HEK293 (cell line): Measurements from ENCODE around the gene RRBP1.

Experiments
- CTCF ChIA-PET: fragments of 350-600 bp; formaldehyde crosslinking; extraction: SDS; loops from one replicate; lab custom pipeline; 2021; ENCODE audit warnings: antibody characterized with exemption; lab: Yijun Ruan, JAX
- POLR2A ChIA-PET: fragments of 300-600 bp; formaldehyde crosslinking; extraction: SDS; loops from one replicate; lab custom pipeline; 2020; ENCODE audit warnings: antibody characterized with exemption, inconsistent platforms; lab: Yijun Ruan, JAX
- H3K27ac ChIP-seq: fragments of 200-500 bp; sonication (Bioruptor generic); 2 replicates; pipeline ENCODE4 v1.5.1; 2014; ENCODE audit warnings: low read depth, low read length, control low read depth, inconsistent platforms; ENCODE audit errors: extremely low read depth
- H3K36me3 ChIP-seq, 2 experiments: fragments of 200-500 bp in 1 of 2; sonication (Bioruptor generic) in 1 of 2; 1 replicate in 1 of 2; 2 replicates in 1 of 2; pipeline ENCODE4 v1.5.1; 2014 to 2017; ENCODE audit warnings: inconsistent platforms in 2 of 2, low read length in 2 of 2; ENCODE audit not compliant: control insufficient read depth in 2 of 2, insufficient read depth in 1 of 2
- H3K4me1 ChIP-seq: fragments of 200-500 bp; sonication (Bioruptor generic); 2 replicates; pipeline ENCODE4 v1.5.1; 2014; ENCODE audit warnings: mild to moderate bottlenecking, low read length, inconsistent platforms; ENCODE audit not compliant: control insufficient read depth, insufficient read depth
- H3K4me3 ChIP-seq: 2 replicates; pipeline ENCODE4 v1.5.1; 2011; ENCODE audit warnings: low read depth, mild to moderate bottlenecking, control low read depth, low read length, moderate library complexity
- H3K9me3 ChIP-seq: fragments of 200-500 bp; sonication (Bioruptor generic); 2 replicates; pipeline ENCODE4 v1.5.1; 2014; ENCODE audit warnings: low read depth, low read length, inconsistent platforms; ENCODE audit not compliant: control insufficient read depth, insufficient read depth
- GLI2 ChIP-seq: fragments of 450-650 bp; formaldehyde crosslinking; IDR thresholded peaks from 2 replicates; pipeline ENCODE4; 2017; ENCODE audit warnings: missing biosample characterization, missing genetic modification characterization, low read depth, borderline replicate concordance
- KLF7 ChIP-seq: fragments of 450-650 bp; formaldehyde crosslinking; IDR thresholded peaks from 2 replicates; pipeline ENCODE4 v1.5.1; 2016; ENCODE audit warnings: missing biosample characterization, missing genetic modification characterization, borderline replicate concordance
- REPIN1 ChIP-seq: fragments of 450-650 bp; formaldehyde crosslinking; IDR thresholded peaks from 2 replicates; pipeline ENCODE4 v1.5.1; 2017; ENCODE audit warnings: missing biosample characterization, missing genetic modification characterization, low read depth
- SP7 ChIP-seq: fragments of 450-650 bp; formaldehyde crosslinking; IDR thresholded peaks from 2 replicates; pipeline ENCODE4 v1.5.1; 2016; ENCODE audit warnings: missing biosample characterization, missing genetic modification characterization
- ZFHX2 ChIP-seq: fragments of 450-650 bp; formaldehyde crosslinking; conservative IDR thresholded peaks from 2 replicates; pipeline ENCODE4 v1.5.1; 2016; ENCODE audit warnings: missing biosample characterization, missing genetic modification characterization
- ZNF10 ChIP-seq: fragments of 450-650 bp; formaldehyde crosslinking; IDR thresholded peaks from 2 replicates; pipeline ENCODE4 v1.5.1; 2017; ENCODE audit warnings: missing biosample characterization, missing genetic modification characterization
- ZNF112 ChIP-seq: fragments of 450-650 bp; formaldehyde crosslinking; IDR thresholded peaks from 2 replicates; pipeline ENCODE4 v1.5.0; 2017; ENCODE audit warnings: missing biosample characterization, missing genetic modification characterization
- ZNF221 ChIP-seq: fragments of 450-650 bp; formaldehyde crosslinking; IDR thresholded peaks from 2 replicates; pipeline ENCODE4 v1.5.1; 2017; ENCODE audit warnings: missing biosample characterization, missing genetic modification characterization, borderline replicate concordance
- ZNF324 ChIP-seq: fragments of 450-650 bp; formaldehyde crosslinking; IDR thresholded peaks from 2 replicates; pipeline ENCODE4 v1.5.1; 2016; ENCODE audit warnings: missing biosample characterization, missing genetic modification characterization
- ZNF366 ChIP-seq: fragments of 450-650 bp; formaldehyde crosslinking; conservative IDR thresholded peaks from 2 replicates; pipeline ENCODE4 v1.5.1; 2016; ENCODE audit warnings: missing biosample characterization, missing genetic modification characterization
- ZNF37A ChIP-seq: fragments of 450-650 bp; IDR thresholded peaks from 2 replicates; pipeline ENCODE4 v1.5.1; 2018; ENCODE audit warnings: missing biosample characterization, missing genetic modification characterization
- ZNF416 ChIP-seq: fragments of 450-650 bp; formaldehyde crosslinking; IDR thresholded peaks from 2 replicates; pipeline ENCODE4 v1.5.1; 2016; ENCODE audit warnings: missing biosample characterization, missing genetic modification characterization
- ZNF585B ChIP-seq: fragments of 450-650 bp; formaldehyde crosslinking; IDR thresholded peaks from 2 replicates; pipeline ENCODE4 v1.5.1; 2016; ENCODE audit warnings: missing biosample characterization, missing genetic modification characterization
- ZNF600 ChIP-seq: fragments of 450-650 bp; formaldehyde crosslinking; IDR thresholded peaks from 2 replicates; pipeline ENCODE4 v1.5.1; 2016; ENCODE audit warnings: missing biosample characterization, missing genetic modification characterization
- ZNF701 ChIP-seq: fragments of 450-650 bp; formaldehyde crosslinking; IDR thresholded peaks from 2 replicates; pipeline ENCODE4 v1.5.1; 2016; ENCODE audit warnings: missing biosample characterization, missing genetic modification characterization
- ZSCAN16 ChIP-seq: fragments of 450-650 bp; formaldehyde crosslinking; IDR thresholded peaks from 2 replicates; pipeline ENCODE4 v1.5.1; 2016; ENCODE audit warnings: missing biosample characterization, missing genetic modification characterization
- TF ChIP-seq, protein P1 (sequence below): fragments of 450-650 bp; formaldehyde crosslinking; IDR thresholded peaks from 2 replicates; pipeline ENCODE4 v1.5.1; 2016; ENCODE audit warnings: missing biosample characterization, missing genetic modification characterization
- TF ChIP-seq, protein P2 (sequence below): fragments of 450-650 bp; formaldehyde crosslinking; IDR thresholded peaks from 2 replicates; pipeline ENCODE4 v1.5.1; 2016; ENCODE audit warnings: missing biosample characterization, missing genetic modification characterization, low read depth
- TF ChIP-seq, protein P3 (sequence below): fragments of 450-650 bp; formaldehyde crosslinking; IDR thresholded peaks from 2 replicates; pipeline ENCODE4 v1.5.1; 2017; ENCODE audit warnings: missing biosample characterization, missing genetic modification characterization
- TF ChIP-seq, protein P4 (sequence below): fragments of 450-650 bp; formaldehyde crosslinking; IDR thresholded peaks from 2 replicates; pipeline ENCODE4 v1.5.1; 2016; ENCODE audit warnings: missing biosample characterization, missing genetic modification characterization
- TF ChIP-seq, protein P5 (sequence below): fragments of 450-650 bp; formaldehyde crosslinking; IDR thresholded peaks from 2 replicates; pipeline ENCODE4 v1.5.1; 2016; ENCODE audit warnings: missing biosample characterization, missing genetic modification characterization
- TF ChIP-seq, protein P6 (sequence below): fragments of 450-650 bp; formaldehyde crosslinking; IDR thresholded peaks from 2 replicates; pipeline ENCODE4 v1.5.1; 2017; ENCODE audit warnings: missing biosample characterization, missing genetic modification characterization

RRBP1 gene

DNA sequence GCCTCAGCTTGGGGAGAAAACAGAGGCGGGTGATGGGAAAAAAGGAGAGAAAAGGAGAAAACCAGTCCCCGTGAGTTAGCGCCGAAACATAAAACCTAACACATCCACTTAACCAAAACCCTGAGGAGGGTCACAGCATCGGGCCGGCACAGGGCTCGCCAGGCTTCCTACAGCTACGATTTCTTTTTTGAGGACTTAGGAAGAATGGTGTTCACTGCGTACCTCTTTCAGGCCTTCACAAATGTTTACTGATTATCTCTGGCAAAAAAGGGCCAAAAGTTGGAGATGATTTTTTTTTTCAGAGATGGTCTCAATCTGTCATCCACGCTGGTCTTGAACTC, 63.4 kb downstream of the RRBP1 start (continued):
- TF ChIP-seq, protein P1, sequence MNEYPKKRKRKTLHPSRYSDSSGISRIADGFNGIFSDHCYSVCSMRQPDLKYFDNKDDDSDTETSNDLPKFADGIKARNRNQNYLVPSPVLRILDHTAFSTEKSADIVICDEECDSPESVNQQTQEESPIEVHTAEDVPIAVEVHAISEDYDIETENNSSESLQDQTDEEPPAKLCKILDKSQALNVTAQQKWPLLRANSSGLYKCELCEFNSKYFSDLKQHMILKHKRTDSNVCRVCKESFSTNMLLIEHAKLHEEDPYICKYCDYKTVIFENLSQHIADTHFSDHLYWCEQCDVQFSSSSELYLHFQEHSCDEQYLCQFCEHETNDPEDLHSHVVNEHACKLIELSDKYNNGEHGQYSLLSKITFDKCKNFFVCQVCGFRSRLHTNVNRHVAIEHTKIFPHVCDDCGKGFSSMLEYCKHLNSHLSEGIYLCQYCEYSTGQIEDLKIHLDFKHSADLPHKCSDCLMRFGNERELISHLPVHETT (tag by site-specific recombination): no peak
- TF ChIP-seq, protein P2, sequence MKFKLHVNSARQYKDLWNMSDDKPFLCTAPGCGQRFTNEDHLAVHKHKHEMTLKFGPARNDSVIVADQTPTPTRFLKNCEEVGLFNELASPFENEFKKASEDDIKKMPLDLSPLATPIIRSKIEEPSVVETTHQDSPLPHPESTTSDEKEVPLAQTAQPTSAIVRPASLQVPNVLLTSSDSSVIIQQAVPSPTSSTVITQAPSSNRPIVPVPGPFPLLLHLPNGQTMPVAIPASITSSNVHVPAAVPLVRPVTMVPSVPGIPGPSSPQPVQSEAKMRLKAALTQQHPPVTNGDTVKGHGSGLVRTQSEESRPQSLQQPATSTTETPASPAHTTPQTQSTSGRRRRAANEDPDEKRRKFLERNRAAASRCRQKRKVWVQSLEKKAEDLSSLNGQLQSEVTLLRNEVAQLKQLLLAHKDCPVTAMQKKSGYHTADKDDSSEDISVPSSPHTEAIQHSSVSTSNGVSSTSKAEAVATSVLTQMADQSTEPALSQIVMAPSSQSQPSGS (tag by site-specific recombination): no peak
- TF ChIP-seq ZNF600 (tag by site-specific recombination): no peak
- TF ChIP-seq, all 188 proteins: peak for 0

DNA sequence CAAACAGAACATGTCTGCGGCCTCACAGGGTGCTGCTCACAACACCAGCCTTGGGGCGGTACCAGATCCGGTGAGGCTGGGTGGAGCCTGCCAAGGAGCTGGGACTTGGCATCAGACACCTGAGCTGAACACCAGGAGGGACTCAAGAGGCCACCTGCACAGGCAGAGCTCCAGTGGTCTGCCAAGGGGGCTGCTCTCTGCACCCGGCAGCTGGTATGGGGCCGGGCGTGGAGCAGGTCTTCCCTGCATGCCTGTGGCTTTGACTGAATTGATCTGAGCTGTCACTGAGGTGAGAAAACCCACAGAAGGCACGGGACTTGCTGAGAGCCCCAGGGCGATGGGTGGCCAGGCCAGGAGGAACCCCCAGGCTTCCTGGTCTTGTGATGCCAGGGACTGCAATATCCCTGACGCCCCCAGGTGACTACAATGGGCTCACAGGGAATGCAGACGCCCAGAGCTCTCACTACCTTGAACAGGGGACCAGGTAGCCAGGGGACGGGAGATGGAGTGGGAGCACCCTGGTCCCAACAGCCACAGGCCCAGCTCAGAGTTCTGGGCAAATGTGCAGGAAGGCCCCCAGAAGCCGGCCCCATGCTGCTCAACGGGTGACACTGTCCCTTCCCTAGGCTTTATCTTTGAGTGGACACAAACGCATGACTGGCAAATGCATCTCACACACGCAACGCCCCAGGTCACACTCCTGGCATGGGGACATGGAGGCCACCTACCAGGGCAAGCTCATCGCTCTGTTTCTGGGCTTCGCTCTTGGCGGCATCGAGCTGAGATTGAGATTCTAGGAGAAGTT, 64.0 kb downstream of the RRBP1 start:
- Histone ChIP-seq H3K4me3 (no peak overlapping the region), H3K36me3 (peaks cover 0 to 80% of the 10 kb centered on the region in 2 experiments; a peak in 1 of 3 replicates), H3K9me3 (no peaks in the 10 kb centered on the region), H3K4me1 (no peaks in the 10 kb centered on the region), H3K27ac (no peak overlapping the region)
- ChIA-PET CTCF (interaction anchor here (0.5 to 3.5 kb wide), 13 partner anchors 11 to 701 kb away, joined by 3 to 18 read pairs (median 4); partner anchors contain the start of gene BFSP1), POLR2A (interaction anchor here (0.7 kb wide), 1 partner anchor 65 kb away, joined by 3 read pairs; no protein-coding TSS in a partner anchor)
- TF ChIP-seq ZNF324 (tag by site-specific recombination) (no peak), ZNF112 (tag by site-specific recombination) (no peak), ZFHX2 (tag by site-specific recombination) (no peak), GLI2 (no peak), ZNF585B (tag by site-specific recombination) (no peak), SP7 (no peak), KLF7 (tag by site-specific recombination) (no peak), ZNF416 (tag by site-specific recombination) (no peak), ZNF701 (tag by site-specific recombination) (no peak), ZNF10 (no peak), REPIN1 (tag by site-specific recombination) (no peak), ZNF221 (tag by site-specific recombination) (no peak), ZNF366 (tag by site-specific recombination) (no peak), ZNF37A (tag by site-specific recombination) (no peak), ZSCAN16 (tag by site-specific recombination) (no peak)
- TF ChIP-seq, protein P3, sequence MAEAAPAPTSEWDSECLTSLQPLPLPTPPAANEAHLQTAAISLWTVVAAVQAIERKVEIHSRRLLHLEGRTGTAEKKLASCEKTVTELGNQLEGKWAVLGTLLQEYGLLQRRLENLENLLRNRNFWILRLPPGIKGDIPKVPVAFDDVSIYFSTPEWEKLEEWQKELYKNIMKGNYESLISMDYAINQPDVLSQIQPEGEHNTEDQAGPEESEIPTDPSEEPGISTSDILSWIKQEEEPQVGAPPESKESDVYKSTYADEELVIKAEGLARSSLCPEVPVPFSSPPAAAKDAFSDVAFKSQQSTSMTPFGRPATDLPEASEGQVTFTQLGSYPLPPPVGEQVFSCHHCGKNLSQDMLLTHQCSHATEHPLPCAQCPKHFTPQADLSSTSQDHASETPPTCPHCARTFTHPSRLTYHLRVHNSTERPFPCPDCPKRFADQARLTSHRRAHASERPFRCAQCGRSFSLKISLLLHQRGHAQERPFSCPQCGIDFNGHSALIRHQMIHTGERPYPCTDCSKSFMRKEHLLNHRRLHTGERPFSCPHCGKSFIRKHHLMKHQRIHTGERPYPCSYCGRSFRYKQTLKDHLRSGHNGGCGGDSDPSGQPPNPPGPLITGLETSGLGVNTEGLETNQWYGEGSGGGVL (tag by site-specific recombination): no peak
- TF ChIP-seq, protein P4, sequence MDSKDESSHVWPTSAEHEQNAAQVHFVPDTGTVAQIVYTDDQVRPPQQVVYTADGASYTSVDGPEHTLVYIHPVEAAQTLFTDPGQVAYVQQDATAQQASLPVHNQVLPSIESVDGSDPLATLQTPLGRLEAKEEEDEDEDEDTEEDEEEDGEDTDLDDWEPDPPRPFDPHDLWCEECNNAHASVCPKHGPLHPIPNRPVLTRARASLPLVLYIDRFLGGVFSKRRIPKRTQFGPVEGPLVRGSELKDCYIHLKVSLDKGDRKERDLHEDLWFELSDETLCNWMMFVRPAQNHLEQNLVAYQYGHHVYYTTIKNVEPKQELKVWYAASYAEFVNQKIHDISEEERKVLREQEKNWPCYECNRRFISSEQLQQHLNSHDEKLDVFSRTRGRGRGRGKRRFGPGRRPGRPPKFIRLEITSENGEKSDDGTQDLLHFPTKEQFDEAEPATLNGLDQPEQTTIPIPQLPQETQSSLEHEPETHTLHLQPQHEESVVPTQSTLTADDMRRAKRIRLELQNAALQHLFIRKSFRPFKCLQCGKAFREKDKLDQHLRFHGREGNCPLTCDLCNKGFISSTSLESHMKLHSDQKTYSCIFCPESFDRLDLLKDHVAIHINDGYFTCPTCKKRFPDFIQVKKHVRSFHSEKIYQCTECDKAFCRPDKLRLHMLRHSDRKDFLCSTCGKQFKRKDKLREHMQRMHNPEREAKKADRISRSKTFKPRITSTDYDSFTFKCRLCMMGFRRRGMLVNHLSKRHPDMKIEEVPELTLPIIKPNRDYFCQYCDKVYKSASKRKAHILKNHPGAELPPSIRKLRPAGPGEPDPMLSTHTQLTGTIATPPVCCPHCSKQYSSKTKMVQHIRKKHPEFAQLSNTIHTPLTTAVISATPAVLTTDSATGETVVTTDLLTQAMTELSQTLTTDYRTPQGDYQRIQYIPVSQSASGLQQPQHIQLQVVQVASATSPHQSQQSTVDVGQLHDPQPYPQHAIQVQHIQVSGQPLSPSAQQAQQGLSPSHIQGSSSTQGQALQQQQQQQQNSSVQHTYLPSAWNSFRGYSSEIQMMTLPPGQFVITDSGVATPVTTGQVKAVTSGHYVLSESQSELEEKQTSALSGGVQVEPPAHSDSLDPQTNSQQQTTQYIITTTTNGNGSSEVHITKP (tag by site-specific recombination): no peak
- TF ChIP-seq, protein P5, sequence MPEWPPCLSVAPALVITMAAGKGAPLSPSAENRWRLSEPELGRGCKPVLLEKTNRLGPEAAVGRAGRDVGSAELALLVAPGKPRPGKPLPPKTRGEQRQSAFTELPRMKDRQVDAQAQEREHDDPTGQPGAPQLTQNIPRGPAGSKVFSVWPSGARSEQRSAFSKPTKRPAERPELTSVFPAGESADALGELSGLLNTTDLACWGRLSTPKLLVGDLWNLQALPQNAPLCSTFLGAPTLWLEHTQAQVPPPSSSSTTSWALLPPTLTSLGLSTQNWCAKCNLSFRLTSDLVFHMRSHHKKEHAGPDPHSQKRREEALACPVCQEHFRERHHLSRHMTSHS (tag by site-specific recombination): no peak
- TF ChIP-seq, protein P6, sequence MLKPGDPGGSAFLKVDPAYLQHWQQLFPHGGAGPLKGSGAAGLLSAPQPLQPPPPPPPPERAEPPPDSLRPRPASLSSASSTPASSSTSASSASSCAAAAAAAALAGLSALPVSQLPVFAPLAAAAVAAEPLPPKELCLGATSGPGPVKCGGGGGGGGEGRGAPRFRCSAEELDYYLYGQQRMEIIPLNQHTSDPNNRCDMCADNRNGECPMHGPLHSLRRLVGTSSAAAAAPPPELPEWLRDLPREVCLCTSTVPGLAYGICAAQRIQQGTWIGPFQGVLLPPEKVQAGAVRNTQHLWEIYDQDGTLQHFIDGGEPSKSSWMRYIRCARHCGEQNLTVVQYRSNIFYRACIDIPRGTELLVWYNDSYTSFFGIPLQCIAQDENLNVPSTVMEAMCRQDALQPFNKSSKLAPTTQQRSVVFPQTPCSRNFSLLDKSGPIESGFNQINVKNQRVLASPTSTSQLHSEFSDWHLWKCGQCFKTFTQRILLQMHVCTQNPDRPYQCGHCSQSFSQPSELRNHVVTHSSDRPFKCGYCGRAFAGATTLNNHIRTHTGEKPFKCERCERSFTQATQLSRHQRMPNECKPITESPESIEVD (tag by site-specific recombination): no peak
